HG03469 (cell line): ENCODE results near the gene ALDH18A1.

Source experiments
- ATAC-seq: cut with Tn5 transposase; IDR thresholded peaks from one replicate; pipeline ENCODE4 v1.9.1; 2021; ENCODE audit warnings: mild to moderate bottlenecking, moderate library complexity, moderate number of reproducible peaks; ENCODE audit not compliant: unreplicated experiment

Gene ALDH18A1

GRCh38 chr10:95588025-95588424, 68.5 kb downstream of the ALDH18A1 start:
- no peak for ATAC-seq

- no peak for ATAC-seq
Observed at GRCh38 chr10:95579835-95580535, 76.5 kb downstream of the ALDH18A1 start.

GRCh38 chr10:95579292-95579691, 77.2 kb downstream of the ALDH18A1 start:
- no peak for ATAC-seq

- ATAC-seq, result no peak
Observed at GRCh38 chr10:95578619-95579018, 77.9 kb downstream of the ALDH18A1 start.

GRCh38 chr10:95574649-95575365, 81.7 kb downstream of the ALDH18A1 start:
- no peak for ATAC-seq

GRCh38 chr10:95573964-95574604, 82.4 kb downstream of the ALDH18A1 start:
- ATAC-seq, result no peak

GRCh38 chr10:95573527-95573926, 83.0 kb downstream of the ALDH18A1 start:
- ATAC-seq, result no peak

GRCh38 chr10:95572131-95572820, 84.2 kb downstream of the ALDH18A1 start:
- ATAC-seq, result no peak

- ATAC-seq, result no peak
Observed at GRCh38 chr10:95571390-95571789, 85.1 kb downstream of the ALDH18A1 start.

- ATAC-seq, result no peak
Observed at GRCh38 chr10:95569368-95569767, 87.1 kb downstream of the ALDH18A1 start.

GRCh38 chr10:95567903-95568630, 88.4 kb downstream of the ALDH18A1 start:
- no peak for ATAC-seq

GRCh38 chr10:95566136-95566535, 90.4 kb downstream of the ALDH18A1 start:
- no peak for ATAC-seq

GRCh38 chr10:95565336-95565735, 91.2 kb downstream of the ALDH18A1 start:
- ATAC-seq, result no peak

GRCh38 chr10:95564291-95564690, 92.2 kb downstream of the ALDH18A1 start:
- no peak for ATAC-seq

GRCh38 chr10:95562341-95562965, 94.1 kb downstream of the ALDH18A1 start:
- ATAC-seq, result no peak

GRCh38 chr10:95561864-95562177, 94.7 kb downstream of the ALDH18A1 start:
- no peak for ATAC-seq

- ATAC-seq, result peak; percentile 96
Observed at GRCh38 chr10:95561177-95561863, 95.2 kb downstream of the ALDH18A1 start, which contains the start of gene SORBS1. Gene SORBS1 (minus strand): TSS chr10:95561371. CDS start chr10:95441135, 120,236 bp downstream.

GRCh38 chr10:95560278-95561176, 96.0 kb downstream of the ALDH18A1 start:
- ATAC-seq, result no peak

GRCh38 chr10:95559896-95560277, 96.6 kb downstream of the ALDH18A1 start:
- ATAC-seq, result no peak
